NCI-H187 treated with DMSO at 0.1 percent for 48 hours (cell line): ENCODE measurements around the gene KCNN4.
"Not testable (repeated sequence)": the region's sequence is repeated elsewhere in the genome, so short reads cannot be mapped to it uniquely, and the experiment has no call there.

Source experiments
- DNase-seq: peaks from one replicate; lab custom pipeline; 2025; lab: John Stamatoyannopoulos, UW

Gene KCNN4

DNA sequence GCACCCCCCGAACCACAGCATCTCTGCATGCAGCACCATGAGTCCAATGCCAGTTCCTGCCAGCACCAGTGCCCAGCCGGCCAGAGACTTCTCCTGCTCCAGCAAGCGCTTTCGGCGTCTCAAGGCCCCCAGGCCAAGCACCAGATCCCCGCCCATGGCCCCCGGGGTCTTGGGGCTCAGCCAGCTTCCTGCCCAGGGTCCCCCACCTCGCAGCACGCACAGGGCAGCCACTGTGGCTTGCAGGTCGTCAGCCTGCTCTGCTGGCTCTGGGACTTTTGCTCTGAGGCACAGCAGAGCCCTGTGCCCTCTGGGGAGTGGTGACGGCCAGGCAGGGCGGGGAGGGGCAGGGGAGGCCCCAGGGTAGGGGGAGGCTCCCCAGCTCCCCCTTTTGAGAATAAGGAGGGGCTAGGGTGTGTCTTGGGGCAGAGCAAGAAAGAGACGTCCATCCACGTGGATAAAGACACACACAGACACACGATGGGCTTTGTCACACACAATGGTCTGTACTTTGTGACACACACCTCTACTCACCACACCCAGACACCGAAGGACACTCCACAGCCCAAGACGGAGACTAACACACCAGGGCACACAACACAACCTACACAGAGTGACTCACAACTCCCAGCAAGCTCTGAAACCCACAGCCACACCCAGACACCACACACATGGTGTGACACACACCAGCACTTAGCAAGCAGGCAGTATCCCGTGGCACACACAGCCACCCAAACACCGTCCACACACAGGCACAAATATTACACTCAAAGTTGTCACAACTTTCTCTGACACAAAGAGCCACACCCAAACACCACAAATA is at the start of gene KCNN4:
TSS of gene KCNN4 (minus strand) at position 268 of the 820 bp plus-strand sequence. CDS start at position 156, 112 bp downstream.
- no peak for DNase-seq

GRCh38 chr19:43826787-43827754 is 46.3 kb upstream of the KCNN4 start, which contains the start of gene ZNF283:
TSS of gene ZNF283 (plus strand) at chr19:43827321. CDS start at chr19:43833505, 6,184 bp downstream.
- DNase-seq: peak; percentile 70

DNA sequence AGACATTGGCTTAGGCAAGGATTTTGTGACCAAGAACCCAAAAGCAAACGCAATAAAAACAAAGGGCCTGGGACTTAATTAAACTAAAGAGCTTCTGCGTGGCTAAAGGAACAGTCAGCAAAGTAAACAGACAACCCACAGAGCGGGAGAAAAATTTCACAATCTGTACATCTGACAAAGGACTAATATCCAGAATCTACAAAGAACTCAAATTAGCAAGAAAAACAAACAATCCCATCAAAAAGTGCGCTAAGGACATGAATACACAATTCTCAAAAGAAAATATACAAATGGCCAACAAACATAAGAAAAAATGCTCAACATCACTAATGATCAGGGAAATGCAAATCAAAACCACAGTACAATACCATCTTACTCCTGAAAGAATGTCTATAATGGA is 43.8 kb upstream of the KCNN4 start:
- DNase-seq: not testable (repeated sequence)

DNA sequence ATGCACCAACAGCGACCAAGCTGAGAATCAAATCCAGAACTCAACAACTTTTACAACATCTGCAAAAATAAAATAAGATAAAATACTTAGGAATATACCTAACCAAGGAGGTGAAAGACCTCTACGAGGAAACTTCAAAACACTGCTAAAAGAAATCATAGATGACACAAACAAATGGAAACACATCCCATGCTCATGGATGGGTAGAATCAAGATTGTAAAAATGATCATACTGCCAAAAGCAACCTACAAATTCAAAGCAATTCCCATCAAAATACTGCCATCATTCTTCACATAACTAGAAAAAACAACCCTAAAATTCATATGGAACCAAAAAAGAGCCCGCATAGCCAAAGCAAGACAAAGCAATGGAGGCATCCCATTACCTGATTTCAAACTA is 43.1 kb upstream of the KCNN4 start:
- DNase-seq: not testable (repeated sequence)

GRCh38 chr19:43820884-43821215 is 40.1 kb upstream of the KCNN4 start:
- DNase-seq: no peak

GRCh38 chr19:43820098-43820883 is 39.5 kb upstream of the KCNN4 start:
- no peak for DNase-seq

DNA sequence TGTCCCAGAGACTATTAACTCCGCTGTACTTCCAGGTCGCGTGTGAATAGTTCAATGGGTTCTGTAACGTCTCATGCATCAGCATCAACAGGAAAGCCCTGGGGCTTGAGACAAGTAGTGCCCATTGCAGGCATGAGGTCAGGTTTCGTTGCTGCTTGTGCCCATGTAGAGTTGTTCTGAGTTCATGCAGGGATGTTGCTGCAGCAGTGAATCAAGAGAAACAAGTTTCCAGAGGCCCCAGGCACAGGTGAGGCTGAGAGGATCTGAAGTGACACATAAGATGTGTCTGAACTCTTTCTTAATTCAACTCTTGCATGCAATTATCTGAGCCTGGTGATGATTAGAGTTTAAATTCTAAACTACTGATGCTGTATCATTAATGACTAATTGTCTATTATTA is 37.7 kb upstream of the KCNN4 start:
- no peak for DNase-seq

GRCh38 chr19:43817454-43817853 is 36.7 kb upstream of the KCNN4 start:
- DNase-seq: not testable (repeated sequence)

GRCh38 chr19:43814663-43815352 is 34.0 kb upstream of the KCNN4 start:
- no peak for DNase-seq

GRCh38 chr19:43812688-43813087 is 31.9 kb upstream of the KCNN4 start:
- DNase-seq: no peak

- DNase-seq: no peak
These were observed 31.5 kb upstream of the KCNN4 start for GRCh38 chr19:43812259-43812658.

DNA sequence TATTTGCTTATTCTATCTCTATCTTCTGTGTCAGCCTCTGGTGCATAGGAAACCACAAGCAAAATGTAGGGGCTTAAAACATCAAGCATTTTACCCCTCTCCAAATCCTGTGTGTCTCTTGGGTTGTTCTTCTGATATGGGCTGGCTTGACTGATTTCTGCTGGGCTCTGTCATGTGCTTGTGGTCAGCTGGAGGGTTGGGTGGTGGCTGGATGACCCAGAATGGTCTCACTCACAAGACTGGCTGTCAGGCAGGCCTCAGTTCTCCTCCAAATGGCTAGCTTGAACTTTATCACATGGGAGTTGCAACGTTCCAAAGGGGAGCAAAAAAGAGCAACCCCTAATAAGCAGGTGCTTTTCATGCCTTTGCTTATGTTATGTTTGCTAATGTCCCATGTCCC is 31.1 kb upstream of the KCNN4 start:
- no peak for DNase-seq

DNA sequence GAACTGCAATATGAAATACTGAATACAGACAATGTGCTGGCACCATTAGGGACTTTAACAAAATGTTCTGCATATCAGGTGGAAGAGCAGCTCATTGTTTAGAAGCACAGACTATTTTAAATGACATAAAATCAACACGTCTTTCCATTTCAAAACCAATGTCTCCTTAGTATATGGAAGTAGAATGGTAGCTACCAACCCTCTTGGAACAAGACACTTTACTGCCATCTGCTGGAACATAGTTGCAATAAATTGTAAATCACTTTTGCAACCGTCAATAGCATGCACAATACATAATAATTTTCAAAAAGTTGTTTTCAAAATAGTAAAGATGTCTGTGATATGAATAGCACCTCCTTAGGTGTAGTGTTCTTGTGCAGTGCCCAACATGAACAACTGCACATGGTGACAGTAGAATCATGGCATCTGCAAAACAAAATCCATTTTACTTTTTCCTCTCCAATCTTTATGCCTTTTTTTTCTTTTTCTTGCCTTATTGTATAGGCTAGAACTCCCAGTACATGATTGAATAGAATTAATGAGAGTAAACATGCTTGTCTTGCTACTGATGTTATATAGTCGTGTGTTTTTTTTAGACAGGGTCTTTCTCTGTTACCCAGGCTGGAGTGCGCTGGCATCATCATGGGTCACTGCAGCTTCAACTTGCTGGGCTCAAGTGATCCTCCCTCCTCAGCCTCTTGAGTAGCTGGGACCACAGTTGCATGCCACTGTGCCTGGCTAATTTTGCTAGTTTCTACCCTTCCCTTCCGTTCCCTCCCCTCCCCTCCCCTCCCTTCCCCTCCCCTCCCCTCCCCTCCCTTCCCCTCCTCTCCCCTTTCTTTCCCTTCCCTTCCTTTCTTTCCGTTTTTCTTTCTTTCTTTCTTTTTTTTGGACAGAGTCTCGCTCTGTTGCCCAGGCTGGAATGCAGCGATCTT is 29.3 kb upstream of the KCNN4 start:
- peak; percentile 41 for DNase-seq

- DNase-seq: no peak
These were observed 26.9 kb upstream of the KCNN4 start for GRCh38 chr19:43807651-43808050.

DNA sequence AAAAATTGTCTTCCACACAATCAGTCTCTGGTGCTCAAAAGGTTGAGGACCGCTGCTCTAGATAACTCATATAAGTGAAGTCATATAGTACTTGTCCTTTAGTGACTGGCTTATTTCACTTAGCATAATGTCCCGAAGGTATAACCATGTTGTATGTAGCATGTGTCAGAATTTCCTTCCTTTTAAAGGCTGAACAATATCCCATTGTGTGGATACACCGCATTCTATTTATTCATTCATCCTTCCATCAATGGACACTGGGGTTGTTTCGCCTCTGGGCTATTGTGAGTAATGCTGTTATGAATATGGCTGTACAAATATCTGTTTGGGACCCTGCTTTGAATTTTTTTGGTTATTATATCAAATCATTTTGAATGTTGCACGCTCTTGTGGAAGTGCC is 26.1 kb upstream of the KCNN4 start:
- no peak for DNase-seq

DNA sequence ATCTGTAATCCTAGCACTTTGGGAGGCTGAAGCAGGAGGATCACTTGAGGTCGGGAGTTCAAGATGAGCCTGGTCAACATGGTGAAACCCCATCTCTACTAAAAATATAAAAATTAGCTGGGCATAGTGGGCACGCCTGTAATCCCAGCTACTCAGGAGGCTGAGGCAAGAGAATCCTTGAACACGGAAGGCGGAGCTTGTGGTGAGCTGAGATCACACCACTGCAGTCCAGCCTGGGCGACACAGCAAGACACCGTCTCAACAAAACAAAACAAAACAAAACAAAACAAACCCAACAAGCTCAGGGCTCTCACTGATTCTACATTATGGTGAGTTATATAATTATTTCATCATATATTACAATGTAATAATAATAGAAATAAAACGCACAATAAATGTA is 25.6 kb upstream of the KCNN4 start:
- not testable (repeated sequence) for DNase-seq

- no peak for DNase-seq
These were observed 23.7 kb upstream of the KCNN4 start for GRCh38 chr19:43804432-43804831.

- DNase-seq: no peak
These were observed 21.6 kb upstream of the KCNN4 start, which contains the start of gene LYPD5 for GRCh38 chr19:43802216-43802951. TSS of gene LYPD5 (minus strand) at chr19:43802447. CDS start at chr19:43802380, 67 bp downstream.

DNA sequence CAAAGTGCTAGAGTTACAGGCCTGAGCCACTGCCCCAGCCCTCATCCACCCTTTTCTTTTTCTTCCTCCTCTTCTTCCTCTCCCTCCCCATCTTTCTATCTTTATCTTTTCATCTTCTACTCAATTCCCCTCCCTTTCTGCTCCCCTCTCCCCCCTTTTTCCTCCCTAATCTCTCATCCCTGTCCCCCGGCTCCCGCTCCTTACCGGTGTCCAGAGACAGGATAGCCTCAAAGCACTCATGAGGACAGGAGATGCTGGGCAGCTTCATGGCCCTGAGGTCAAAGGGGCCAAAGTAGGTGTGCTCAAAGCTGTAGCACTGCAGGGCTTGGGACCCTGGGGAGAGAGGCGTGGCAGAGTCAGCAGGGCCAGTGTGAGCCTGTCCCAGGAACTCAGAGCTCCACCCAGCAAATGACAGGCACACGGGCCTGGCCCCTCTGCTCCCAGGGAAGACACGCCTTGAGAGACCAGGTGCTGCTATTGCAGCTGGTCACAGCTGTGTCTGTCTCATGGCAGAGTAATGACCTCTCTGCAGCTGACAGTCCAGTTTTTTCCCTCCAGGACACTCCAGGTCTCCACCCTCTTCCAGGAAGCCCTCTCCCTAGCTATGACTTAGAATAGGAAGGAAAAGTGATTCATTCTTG is 18.8 kb upstream of the KCNN4 start:
- no peak for DNase-seq
